ENCODE results near the gene GOT1. TPM values are rescaled to one million over a fixed set of nuclear protein-coding genes. Genes with fewer than 3 reads are reported as not detected.

GOT1 gene
- total RNA-seq, 4 donors from 2014 or later: 18.4 to 35.0 (median 22.6) TPM

DNA sequence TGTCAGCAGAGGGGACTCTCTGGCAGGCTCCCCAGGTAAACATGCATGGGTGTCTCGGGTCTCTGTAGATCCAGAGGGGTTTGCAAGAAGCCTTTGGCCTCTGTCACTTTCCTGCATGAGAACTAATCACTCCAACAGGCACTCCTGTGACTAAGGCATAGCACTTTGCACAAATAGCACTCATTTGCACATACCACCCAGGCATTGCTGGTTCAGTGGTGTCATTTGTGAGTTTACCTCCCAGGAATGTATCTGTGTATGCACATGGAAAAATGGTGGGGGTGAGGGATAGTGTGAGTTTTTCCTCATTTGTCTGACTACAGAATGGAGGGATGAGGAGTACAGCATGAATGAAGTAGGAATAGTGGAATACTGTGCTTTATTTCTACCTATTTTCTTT, 61.8 kb downstream of the GOT1 start:
- TF ChIP-seq POLR2A (IDR thresholded peaks at IDR 0.05): no peak
- TF ChIP-seq, protein P1, sequence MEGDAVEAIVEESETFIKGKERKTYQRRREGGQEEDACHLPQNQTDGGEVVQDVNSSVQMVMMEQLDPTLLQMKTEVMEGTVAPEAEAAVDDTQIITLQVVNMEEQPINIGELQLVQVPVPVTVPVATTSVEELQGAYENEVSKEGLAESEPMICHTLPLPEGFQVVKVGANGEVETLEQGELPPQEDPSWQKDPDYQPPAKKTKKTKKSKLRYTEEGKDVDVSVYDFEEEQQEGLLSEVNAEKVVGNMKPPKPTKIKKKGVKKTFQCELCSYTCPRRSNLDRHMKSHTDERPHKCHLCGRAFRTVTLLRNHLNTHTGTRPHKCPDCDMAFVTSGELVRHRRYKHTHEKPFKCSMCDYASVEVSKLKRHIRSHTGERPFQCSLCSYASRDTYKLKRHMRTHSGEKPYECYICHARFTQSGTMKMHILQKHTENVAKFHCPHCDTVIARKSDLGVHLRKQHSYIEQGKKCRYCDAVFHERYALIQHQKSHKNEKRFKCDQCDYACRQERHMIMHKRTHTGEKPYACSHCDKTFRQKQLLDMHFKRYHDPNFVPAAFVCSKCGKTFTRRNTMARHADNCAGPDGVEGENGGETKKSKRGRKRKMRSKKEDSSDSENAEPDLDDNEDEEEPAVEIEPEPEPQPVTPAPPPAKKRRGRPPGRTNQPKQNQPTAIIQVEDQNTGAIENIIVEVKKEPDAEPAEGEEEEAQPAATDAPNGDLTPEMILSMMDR (IDR thresholded peaks at IDR 0.05): no peak
- no peaks in the 10 kb centered on the region for H3K4me1 ChIP-seq
- H3K27ac ChIP-seq: no peak overlapping the region
- H3K4me3 ChIP-seq: no peak overlapping the region
- intact Hi-C loops (cut with DNase I; ENCODE audit: low total_unique reads): no loop called here
- H3K36me3 ChIP-seq: no peaks in the 10 kb centered on the region
- H3K9me3 ChIP-seq: no peaks in the 10 kb centered on the region
- DNase-seq: no peak
- no peaks in the 10 kb centered on the region for H3K27me3 ChIP-seq

DNA sequence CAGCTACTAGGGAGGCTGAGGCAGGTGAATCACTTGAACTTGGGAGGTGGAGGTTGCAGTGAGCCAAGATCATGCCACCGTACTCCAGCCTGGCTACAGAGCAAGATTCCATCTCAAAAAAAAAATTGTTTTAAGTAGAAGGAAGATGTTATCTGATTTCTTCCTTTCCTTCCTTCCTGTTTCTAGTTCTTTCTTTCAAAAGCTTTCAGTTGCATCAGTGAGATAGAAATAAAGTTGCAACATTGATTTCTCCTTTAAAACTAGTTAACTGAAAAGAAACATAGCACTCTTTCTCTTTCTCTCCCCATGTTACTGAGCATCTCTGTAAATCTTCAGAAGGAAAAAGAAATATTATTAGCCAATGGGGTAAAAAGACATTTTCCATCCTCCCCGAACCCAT, 63.8 kb downstream of the GOT1 start:
- Histone ChIP-seq H3K9me3 (no peaks in the 10 kb centered on the region), H3K4me3 (no peak overlapping the region), H3K4me1 (no peaks in the 10 kb centered on the region), H3K36me3 (no peaks in the 10 kb centered on the region), H3K27me3 (no peaks in the 10 kb centered on the region), H3K27ac (no peak overlapping the region)
- TF ChIP-seq, protein P1 (IDR thresholded peaks at IDR 0.05): no peak
- no peak for TF ChIP-seq POLR2A (IDR thresholded peaks at IDR 0.05)
- intact Hi-C loops (cut with DNase I; ENCODE audit: low total_unique reads): no loop called here
- DNase-seq: no peak

DNA sequence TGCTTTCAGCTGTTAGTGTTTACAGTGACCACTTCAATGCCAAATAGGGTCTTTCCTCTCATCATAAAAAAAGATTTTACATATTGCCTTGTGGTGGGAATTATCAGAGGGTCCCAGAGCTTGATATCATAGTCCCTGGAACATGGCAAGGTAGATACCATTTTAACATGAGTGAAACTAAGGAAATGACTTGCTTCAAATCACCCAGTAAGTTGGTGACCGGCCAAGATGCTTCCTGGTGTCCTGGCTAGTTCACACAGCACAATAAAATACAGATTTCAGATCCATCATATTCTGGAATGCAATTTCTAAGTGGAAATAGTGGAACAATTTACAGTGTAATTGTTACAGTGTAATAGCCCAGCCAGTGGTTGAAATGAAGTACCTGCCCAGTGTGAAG, 64.7 kb downstream of the GOT1 start:
- Histone ChIP-seq H3K36me3 (no peaks in the 10 kb centered on the region), H3K4me3 (no peak overlapping the region), H3K9me3 (no peaks in the 10 kb centered on the region), H3K4me1 (no peaks in the 10 kb centered on the region), H3K27ac (no peak overlapping the region), H3K27me3 (no peaks in the 10 kb centered on the region)
- DNase-seq: no peak
- intact Hi-C loops (cut with DNase I; ENCODE audit: low total_unique reads): no loop called here
- TF ChIP-seq POLR2A (IDR thresholded peaks at IDR 0.05): no peak

DNA sequence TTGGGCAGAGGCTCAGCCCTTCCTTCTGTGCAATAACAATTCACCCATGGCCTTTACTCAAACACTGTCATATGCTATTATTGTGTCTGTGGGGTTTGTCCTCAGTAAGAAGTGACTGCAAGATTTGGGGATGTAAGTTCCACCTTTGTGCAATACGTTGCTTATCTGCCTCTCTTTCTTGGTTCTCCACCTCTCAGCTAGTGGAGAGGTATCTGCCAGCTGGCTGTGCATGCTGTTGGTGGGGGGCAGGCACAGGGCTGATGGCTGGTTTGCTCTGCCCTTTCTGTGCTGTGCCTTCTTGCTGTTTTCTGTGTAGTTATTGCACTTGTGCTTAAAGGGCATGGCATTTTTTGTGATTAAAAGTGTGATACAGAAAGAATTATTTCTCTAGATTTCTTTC, 65.1 kb downstream of the GOT1 start:
- no peak for TF ChIP-seq POLR2A (IDR thresholded peaks at IDR 0.05)
- TF ChIP-seq, protein P1 (IDR thresholded peaks at IDR 0.05): no peak
- intact Hi-C loops (cut with DNase I; ENCODE audit: low total_unique reads): no loop called here

DNA sequence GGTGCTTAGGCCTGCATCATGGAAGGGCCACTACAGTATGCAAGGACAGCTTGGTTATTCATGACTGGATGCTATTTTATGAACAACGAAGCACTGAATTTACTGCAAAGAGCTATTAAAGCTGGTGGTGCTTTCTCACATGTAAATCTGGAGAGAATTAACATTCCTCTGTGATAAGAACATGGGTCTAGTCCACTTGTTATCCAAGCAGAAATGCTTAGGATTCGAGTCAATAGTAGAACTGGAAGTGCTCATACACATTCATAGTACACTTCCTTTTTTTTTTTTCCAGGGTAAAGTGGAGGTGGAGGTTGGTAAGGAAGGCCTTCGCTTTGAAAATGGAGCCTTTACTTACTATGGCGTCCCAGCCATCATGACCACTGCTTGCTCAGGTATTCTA, 66.3 kb downstream of the GOT1 start:
- intact Hi-C loops (cut with DNase I; ENCODE audit: low total_unique reads): no loop called here
- Histone ChIP-seq H3K27me3 (no peaks in the 10 kb centered on the region), H3K4me3 (no peak overlapping the region), H3K27ac (no peak overlapping the region), H3K4me1 (no peaks in the 10 kb centered on the region), H3K36me3 (no peaks in the 10 kb centered on the region), H3K9me3 (no peaks in the 10 kb centered on the region)
- no peak for DNase-seq
- no peak for TF ChIP-seq POLR2A (IDR thresholded peaks at IDR 0.05)
- TF ChIP-seq, protein P1 (IDR thresholded peaks at IDR 0.05): no peak

More for the DNA sequence above, 65.1 kb downstream of the GOT1 start:
- Histone ChIP-seq H3K4me3 (no peak overlapping the region), H3K4me1 (no peaks in the 10 kb centered on the region), H3K9me3 (no peaks in the 10 kb centered on the region), H3K36me3 (no peaks in the 10 kb centered on the region), H3K27ac (no peak overlapping the region), H3K27me3 (no peaks in the 10 kb centered on the region)
- no peak for DNase-seq

DNA sequence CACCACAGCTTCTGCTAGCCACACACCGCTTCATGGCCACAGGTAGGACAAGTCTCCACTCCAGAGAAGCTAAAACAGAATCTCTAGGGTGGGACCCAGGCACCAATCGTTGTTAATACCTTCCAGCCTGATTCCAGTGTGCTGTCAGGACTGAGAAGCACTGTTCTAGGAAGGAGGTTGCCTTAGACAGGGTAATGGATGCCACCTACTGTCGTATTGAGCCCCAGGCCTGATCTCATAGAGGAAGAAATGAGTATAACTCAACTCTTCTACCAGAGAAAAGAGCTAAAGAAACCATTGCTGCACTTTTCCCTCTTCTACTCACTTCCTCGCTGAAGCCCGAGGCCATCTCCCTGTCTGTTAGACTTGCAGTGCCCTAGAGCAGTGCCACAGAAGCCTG, 69.5 kb downstream of the GOT1 start:
- Histone ChIP-seq H3K27ac (no peak overlapping the region), H3K9me3 (no peaks in the 10 kb centered on the region), H3K27me3 (no peaks in the 10 kb centered on the region), H3K36me3 (no peaks in the 10 kb centered on the region), H3K4me1 (no peaks in the 10 kb centered on the region), H3K4me3 (no peak overlapping the region)
- intact Hi-C loops (cut with DNase I; ENCODE audit: low total_unique reads): no loop called here
- TF ChIP-seq, protein P1 (IDR thresholded peaks at IDR 0.05): no peak
- no peak for TF ChIP-seq POLR2A (IDR thresholded peaks at IDR 0.05)
- no peak for DNase-seq

Data from uterus (tissue), 4 donors.